GM12878 (cell line): ENCODE results near the gene LDLRAD4. TPM values are rescaled to one million over a fixed set of nuclear protein-coding genes. Genes with fewer than 3 reads are reported as not detected.

Source experiments
- ATAC-seq: fragments of 200-7000 bp; cut with Tn5 transposase; 3 replicates; pipeline ENCODE4 v1.9.1; 2020; ENCODE audit warnings: mild to moderate bottlenecking, moderate library complexity
- BruUV-seq: library from RNA; stranded (reverse); fragments of 400-500 nt; replicated peaks from 2 replicates; lab custom pipeline; 2021; lab: Mats Ljungman, UMichigan
- CTCF ChIA-PET: fragments of 300-600 bp; sonication (Branson Sonifier 250); formaldehyde crosslinking; extraction: SDS; loops from one replicate; lab custom pipeline; 2021; ENCODE audit warnings: inconsistent platforms; lab: Yijun Ruan, JAX
- POLR2A ChIA-PET: fragments of 350-600 bp; formaldehyde crosslinking; extraction: SDS; loops from one replicate; lab custom pipeline; 2021; ENCODE audit warnings: inconsistent platforms; lab: Charles Lee
- RAD21 ChIA-PET: fragments of 300-600 bp; sonication (Branson Sonifier 250); formaldehyde crosslinking; loops from one replicate; lab custom pipeline; 2023; ENCODE audit warnings: antibody characterized with exemption; ENCODE audit not compliant: unreplicated experiment; lab: Charles Lee
- SMC1A ChIA-PET: fragments of 300-600 bp; sonication (Branson Sonifier 250); formaldehyde crosslinking; loops from one replicate; lab custom pipeline; 2023; ENCODE audit not compliant: unreplicated experiment, uncharacterized antibody; lab: Charles Lee
- DNase-seq: peaks from one replicate; pipeline ENCODE4 v3.0.0-alpha.2; 2011; ENCODE audit warnings: low read depth, low spot score
- FAIRE-seq: peaks from 3 replicates; lab custom pipeline; 2011; peaks lifted over from hg19 to GRCh38; lab: Jason Lieb, UNC
- H2AFZ ChIP-seq: 2 replicates; pipeline ENCODE4 v1.6.0; 2011; ENCODE audit warnings: low read depth, low read length, control low read depth; ENCODE audit not compliant: control insufficient read depth
- H3K27ac ChIP-seq: 2 replicates; pipeline ENCODE4 v1.5.1; 2011; ENCODE audit warnings: control low read depth; ENCODE audit not compliant: control insufficient read depth, insufficient read depth
- H3K27me3 ChIP-seq, 2 experiments: replicated peaks in 1 of 2; 2 replicates each; pipeline versions ENCODE4 v1.6.0 to v1.6.1; 2011; ENCODE audit warnings: low read length in 1 of 2; ENCODE audit not compliant: control insufficient read depth in 2 of 2, insufficient read depth in 2 of 2
- H3K36me3 ChIP-seq, 2 experiments: 2 replicates each; pipeline ENCODE4 v1.5.1; 2011; ENCODE audit warnings: low read length in 1 of 2; ENCODE audit not compliant: control insufficient read depth in 2 of 2, insufficient read depth in 2 of 2
- H3K4me1 ChIP-seq: 2 replicates; pipeline ENCODE4 v1.6.1; 2011; ENCODE audit warnings: mild to moderate bottlenecking, low read length, moderate library complexity, mixed read lengths; ENCODE audit not compliant: control insufficient read depth, insufficient read depth
- H3K4me2 ChIP-seq: 2 replicates; pipeline ENCODE4 v1.6.0; 2011; ENCODE audit warnings: control low read depth; ENCODE audit not compliant: control insufficient read depth, insufficient read depth
- H3K4me3 ChIP-seq: fragments of 200-600 bp; sonication (generic); 2 replicates; pipeline ENCODE4 v1.5.1; 2016
- H3K79me2 ChIP-seq: 2 replicates; pipeline ENCODE4 v1.6.0; 2011; ENCODE audit warnings: low read length; ENCODE audit not compliant: control insufficient read depth, insufficient read depth
- H3K9ac ChIP-seq: 2 replicates; pipeline ENCODE4 v1.8.0; 2011; ENCODE audit warnings: low read length, control low read depth, mixed read lengths; ENCODE audit not compliant: control insufficient read depth, insufficient read depth
- H3K9me3 ChIP-seq: replicated peaks from 3 replicates; pipeline ENCODE4 v1.5.1; 2011; ENCODE audit warnings: mild to moderate bottlenecking, low read length; ENCODE audit not compliant: control insufficient read depth, insufficient read depth
- H4K20me1 ChIP-seq: 2 replicates; pipeline ENCODE4 v1.6.0; 2011; ENCODE audit not compliant: control insufficient read depth, insufficient read depth
- ATF7 ChIP-seq: fragments of 450-650 bp; IDR thresholded peaks from 2 replicates; pipeline ENCODE4 v1.6.1; 2016; ENCODE audit warnings: low read depth, mild to moderate bottlenecking
- CBX3 ChIP-seq: fragments of 200-600 bp; sonication (generic); IDR thresholded peaks from 2 replicates; pipeline ENCODE4 v1.6.1; 2016; ENCODE audit warnings: low read depth, borderline replicate concordance
- HDAC2 ChIP-seq: fragments of 200-600 bp; sonication (generic); IDR thresholded peaks from 2 replicates; pipeline ENCODE4 v1.6.1; 2017
- KLF5 ChIP-seq: fragments of 450-650 bp; IDR thresholded peaks from 2 replicates; pipeline ENCODE4 v1.6.1; 2014; ENCODE audit warnings: mild to moderate bottlenecking; ENCODE audit not compliant: partially characterized antibody
- LARP7 ChIP-seq: fragments of 450-650 bp; IDR thresholded peaks from 2 replicates; pipeline ENCODE4 v1.6.1; 2017; ENCODE audit warnings: mild to moderate bottlenecking
- MXI1 ChIP-seq: fragments of 150-350 bp; IDR thresholded peaks from 2 replicates; pipeline ENCODE4 v1.6.1; 2011; ENCODE audit warnings: low read depth, mild to moderate bottlenecking, inconsistent platforms, low read length, improper control_type of control experiment
- NR2C2 ChIP-seq: IDR thresholded peaks from 2 replicates; pipeline ENCODE4 v1.6.1; 2011; ENCODE audit warnings: borderline replicate concordance, low read depth; ENCODE audit not compliant: control insufficient read depth, insufficient read length
- PML ChIP-seq: IDR thresholded peaks from 2 replicates; pipeline ENCODE4 v1.6.1; 2012; ENCODE audit warnings: low read length, inconsistent platforms
- WGBS: methylation state at CpG from one replicate; pipeline ENCODE4 v1.1.6; 2016; ENCODE audit warnings: low lambda C conversion rate; ENCODE audit not compliant: insufficient replicate concordance, insufficient coverage; ENCODE audit errors: missing lambda C conversion rate; 5-methylcytosine and 5-hydroxymethylcytosine counted together
- in situ Hi-C: fragments of 300-500 bp; cut with MboI; formaldehyde crosslinking; loops from 9 replicates; pipeline ENCODE4 v1.14.3; 2018; ENCODE audit warnings: mixed read lengths
- intact Hi-C: fragments of 100-400 bp; cut with micrococcal nuclease; formaldehyde crosslinking; loops from one replicate; pipeline ENCODE4 v1.14.2; 2022; ENCODE audit not compliant: unreplicated experiment
- polyA plus RNA-seq, 11 experiments: library from polyadenylated mRNA; depleted of rRNA in 4 of 11; unstranded in 6 of 11; stranded (reverse) in 5 of 11; fragments of >200 nt; fragmentation: Nextera tagmentation in 4 of 11; fragmentation: Illumina TruSeq in 1 of 11; extraction: Ambion mirVana in 4 of 11; extraction: Trizol in 1 of 11; gene quantifications; 1 replicate in 1 of 11; 2 replicates in 10 of 11; pipeline versions ENCODE4 v1.2.1 to v1.2.3, GENCODE V29; 2011 to 2016; ENCODE audit warnings: inconsistent platforms in 2 of 11, missing spikeins in 2 of 11, low read depth in 1 of 11
- total RNA-seq, 4 experiments: library from RNA; depleted of rRNA in 3 of 4; stranded (reverse); fragments of >200 nt in 3 of 4; fragmentation: Illumina TruSeq in 1 of 4; extraction: Trizol in 1 of 4; gene quantifications; 2 replicates each; pipeline versions ENCODE4 v1.2.1 to v1.2.3, GENCODE V29; 2013 to 2021
- TF ChIP-seq, protein P1 (sequence below): fragments of 450-650 bp; conservative IDR thresholded peaks from 2 replicates; pipeline ENCODE4 v1.6.1; 2017; ENCODE audit warnings: mild to moderate bottlenecking, moderate library complexity
- TF ChIP-seq, protein P2 (sequence below): fragments of 450-650 bp; IDR thresholded peaks from 2 replicates; pipeline ENCODE4 v1.6.1; 2017; ENCODE audit warnings: borderline replicate concordance

Gene LDLRAD4
- total and polyA plus RNA-seq, 10 of the 15 experiments (the other 5 are each of a cell fraction or from before 2014, with no cell fraction given) = 2.7 to 16.8 (median 11.2) TPM

DNA sequence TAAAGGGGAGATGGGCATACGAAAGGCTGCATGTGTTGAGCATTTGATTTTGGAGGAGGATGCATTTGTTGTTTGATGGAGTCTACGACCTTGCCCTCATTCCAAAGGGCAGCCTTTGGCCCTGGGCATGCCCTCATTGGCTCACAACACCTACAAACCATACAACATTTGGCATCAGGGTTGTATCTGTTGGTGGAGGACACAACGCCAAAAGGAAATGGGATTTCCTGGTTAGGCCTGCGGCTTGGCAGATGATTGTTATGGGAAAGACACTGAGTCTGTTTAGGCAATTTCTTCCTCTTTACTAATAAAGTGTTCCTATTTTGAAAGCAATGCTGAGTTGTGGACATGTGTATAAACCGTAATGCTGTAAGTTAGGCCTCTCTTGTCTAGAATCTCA, 246.9 kb downstream of the LDLRAD4 start (continued):
- TF ChIP-seq, protein P1, sequence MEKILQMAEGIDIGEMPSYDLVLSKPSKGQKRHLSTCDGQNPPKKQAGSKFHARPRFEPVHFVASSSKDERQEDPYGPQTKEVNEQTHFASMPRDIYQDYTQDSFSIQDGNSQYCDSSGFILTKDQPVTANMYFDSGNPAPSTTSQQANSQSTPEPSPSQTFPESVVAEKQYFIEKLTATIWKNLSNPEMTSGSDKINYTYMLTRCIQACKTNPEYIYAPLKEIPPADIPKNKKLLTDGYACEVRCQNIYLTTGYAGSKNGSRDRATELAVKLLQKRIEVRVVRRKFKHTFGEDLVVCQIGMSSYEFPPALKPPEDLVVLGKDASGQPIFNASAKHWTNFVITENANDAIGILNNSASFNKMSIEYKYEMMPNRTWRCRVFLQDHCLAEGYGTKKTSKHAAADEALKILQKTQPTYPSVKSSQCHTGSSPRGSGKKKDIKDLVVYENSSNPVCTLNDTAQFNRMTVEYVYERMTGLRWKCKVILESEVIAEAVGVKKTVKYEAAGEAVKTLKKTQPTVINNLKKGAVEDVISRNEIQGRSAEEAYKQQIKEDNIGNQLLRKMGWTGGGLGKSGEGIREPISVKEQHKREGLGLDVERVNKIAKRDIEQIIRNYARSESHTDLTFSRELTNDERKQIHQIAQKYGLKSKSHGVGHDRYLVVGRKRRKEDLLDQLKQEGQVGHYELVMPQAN = no peak
- TF ChIP-seq MXI1 = no peak
- TF ChIP-seq PML = no peak
- no peak for TF ChIP-seq KLF5
- TF ChIP-seq, protein P2, sequence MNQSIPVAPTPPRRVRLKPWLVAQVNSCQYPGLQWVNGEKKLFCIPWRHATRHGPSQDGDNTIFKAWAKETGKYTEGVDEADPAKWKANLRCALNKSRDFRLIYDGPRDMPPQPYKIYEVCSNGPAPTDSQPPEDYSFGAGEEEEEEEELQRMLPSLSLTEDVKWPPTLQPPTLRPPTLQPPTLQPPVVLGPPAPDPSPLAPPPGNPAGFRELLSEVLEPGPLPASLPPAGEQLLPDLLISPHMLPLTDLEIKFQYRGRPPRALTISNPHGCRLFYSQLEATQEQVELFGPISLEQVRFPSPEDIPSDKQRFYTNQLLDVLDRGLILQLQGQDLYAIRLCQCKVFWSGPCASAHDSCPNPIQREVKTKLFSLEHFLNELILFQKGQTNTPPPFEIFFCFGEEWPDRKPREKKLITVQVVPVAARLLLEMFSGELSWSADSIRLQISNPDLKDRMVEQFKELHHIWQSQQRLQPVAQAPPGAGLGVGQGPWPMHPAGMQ = no peak
- no peak for TF ChIP-seq CBX3
- no peak for TF ChIP-seq NR2C2
- no peak for TF ChIP-seq LARP7

DNA sequence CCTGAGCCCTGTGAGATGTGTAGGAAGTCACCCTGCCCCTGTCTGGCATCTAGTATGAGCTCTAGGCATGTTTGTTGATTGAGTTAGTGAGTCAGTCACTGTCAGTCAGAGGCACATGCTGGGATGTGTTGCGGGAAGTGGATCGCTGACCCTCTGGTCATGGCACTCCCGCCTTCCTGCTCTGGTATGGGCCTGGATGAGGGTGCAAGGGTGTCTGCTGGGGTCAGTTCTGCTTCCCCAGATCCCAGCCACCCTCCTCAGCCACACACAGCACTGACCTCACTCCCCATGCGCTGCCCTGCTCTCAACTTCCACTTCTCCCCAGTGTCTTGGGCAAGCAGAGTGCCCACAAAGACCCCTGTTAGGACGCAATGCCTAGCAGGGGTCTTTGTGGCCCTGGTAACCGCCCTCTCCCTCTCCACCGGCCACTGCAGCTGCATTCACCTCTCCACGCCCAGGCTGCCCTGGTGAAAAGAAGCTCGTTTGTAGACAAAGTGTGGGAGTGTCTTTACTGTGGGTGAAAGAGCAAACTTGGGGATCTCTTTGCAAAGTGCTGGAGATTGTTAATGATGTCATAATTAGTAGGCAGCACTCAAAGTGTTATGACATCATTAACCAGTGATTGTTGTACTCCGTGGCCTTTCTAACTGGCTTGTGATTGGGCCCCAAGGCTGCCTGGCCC, 252.1 kb downstream of the LDLRAD4 start:
- no peak overlapping the region for H3K9ac ChIP-seq
- no peak overlapping the region for H3K4me3 ChIP-seq
- no peaks in the 10 kb centered on the region; the same call in 2 of the 3 replicates for H3K9me3 ChIP-seq
- no peak overlapping the region for H3K4me2 ChIP-seq
- FAIRE-seq = no peak
- ChIA-PET RAD21 (no interaction called here), SMC1A (no interaction called here), CTCF (no interaction called here), POLR2A (no interaction called here)
- TF ChIP-seq ATF7 (0 out of 2 replicates have a peak, but pooled peaks have one; percentile 22), HDAC2 (no peak)
- no peaks in the 10 kb centered on the region for H3K79me2 ChIP-seq
- DNase-seq = no peak
- WGBS = 78% methylated on average over 10 of the region's 10 CpGs
- in situ Hi-C loops = no loop called here
- BruUV-seq = no TSS peak
- no peak for ATAC-seq
- H4K20me1 ChIP-seq = no peaks in the 10 kb centered on the region
- intact Hi-C loops = no loop called here
- H3K27ac ChIP-seq = no peak overlapping the region
- no peaks in the 10 kb centered on the region for H3K4me1 ChIP-seq
- H2AFZ ChIP-seq = no peak overlapping the region
- no peaks in the 10 kb centered on the region for H3K27me3 ChIP-seq
- H3K36me3 ChIP-seq = no peaks in the 10 kb centered on the region
